ENCODE results near the gene EGFR.

DNA sequence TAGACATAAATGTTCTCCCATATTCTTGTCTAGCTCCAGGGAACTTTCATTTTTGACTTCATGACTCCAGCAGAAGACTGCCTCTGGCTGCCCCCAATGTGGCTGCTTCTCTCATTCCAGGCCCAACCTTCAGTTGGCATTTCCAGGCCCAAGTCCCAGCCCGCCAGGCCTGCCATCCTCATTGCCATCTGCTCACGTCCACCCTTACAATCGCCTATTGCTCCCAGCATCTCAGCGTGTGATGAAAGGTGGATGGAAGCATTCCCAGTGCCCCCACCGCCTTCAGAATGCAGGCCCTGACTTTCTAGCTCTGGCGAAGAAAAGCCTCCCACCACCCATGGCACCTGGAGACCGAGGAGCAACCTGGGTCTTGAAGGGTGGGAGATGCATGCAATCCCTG lies 214.2 kb downstream of the EGFR start:
- TF ChIP-seq, protein P1, sequence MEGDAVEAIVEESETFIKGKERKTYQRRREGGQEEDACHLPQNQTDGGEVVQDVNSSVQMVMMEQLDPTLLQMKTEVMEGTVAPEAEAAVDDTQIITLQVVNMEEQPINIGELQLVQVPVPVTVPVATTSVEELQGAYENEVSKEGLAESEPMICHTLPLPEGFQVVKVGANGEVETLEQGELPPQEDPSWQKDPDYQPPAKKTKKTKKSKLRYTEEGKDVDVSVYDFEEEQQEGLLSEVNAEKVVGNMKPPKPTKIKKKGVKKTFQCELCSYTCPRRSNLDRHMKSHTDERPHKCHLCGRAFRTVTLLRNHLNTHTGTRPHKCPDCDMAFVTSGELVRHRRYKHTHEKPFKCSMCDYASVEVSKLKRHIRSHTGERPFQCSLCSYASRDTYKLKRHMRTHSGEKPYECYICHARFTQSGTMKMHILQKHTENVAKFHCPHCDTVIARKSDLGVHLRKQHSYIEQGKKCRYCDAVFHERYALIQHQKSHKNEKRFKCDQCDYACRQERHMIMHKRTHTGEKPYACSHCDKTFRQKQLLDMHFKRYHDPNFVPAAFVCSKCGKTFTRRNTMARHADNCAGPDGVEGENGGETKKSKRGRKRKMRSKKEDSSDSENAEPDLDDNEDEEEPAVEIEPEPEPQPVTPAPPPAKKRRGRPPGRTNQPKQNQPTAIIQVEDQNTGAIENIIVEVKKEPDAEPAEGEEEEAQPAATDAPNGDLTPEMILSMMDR (IDR thresholded peaks at IDR 0.05; ENCODE audit: insufficient read depth, low read length, poor library complexity, severe bottlenecking) = no peak
- TF ChIP-seq EZH2phosphoT487 (conservative IDR thresholded peaks at IDR 0.05; ENCODE audit: low read length) = no peak
